Measurements from ENCODE around the gene PAGR1.
A peak's percentile ranks its signal among the peaks of the same experiment; 100 is the strongest.
"Not testable (repeated sequence)": the region's sequence is repeated elsewhere in the genome, so short reads cannot be mapped to it uniquely, and the experiment has no call there.

The PAGR1 gene

GRCh38 chr16:29815793-29816693 lies at the start of gene PAGR1:
Gene PAGR1, plus strand, starts transcription at chr16:29816152. Its CDS starts 374 bp downstream, at chr16:29816526.
- DNase-seq: peak; percentile 98

- no peak for DNase-seq
These were observed 49.4 kb upstream of the PAGR1 start for GRCh38 chr16:29766571-29766970.

DNA sequence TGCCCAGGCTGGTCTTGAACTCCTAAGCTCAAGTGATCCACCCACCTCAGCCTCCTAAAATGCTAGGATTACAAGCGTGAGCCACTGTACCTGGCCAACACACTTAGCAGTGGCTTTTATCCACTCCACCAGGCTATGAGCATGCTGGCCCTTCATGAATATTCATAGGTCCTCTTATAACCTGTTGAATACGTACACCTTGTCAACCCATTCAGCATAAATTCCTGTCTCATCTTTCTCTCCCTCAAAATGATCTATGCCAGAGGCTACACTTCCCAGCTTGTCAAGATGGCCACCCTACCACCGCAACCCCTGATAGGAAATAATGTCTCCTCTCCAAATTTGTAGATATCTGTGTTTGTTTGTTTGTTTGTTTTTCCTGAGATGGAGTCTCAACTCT lies 48.9 kb upstream of the PAGR1 start:
- DNase-seq: no peak

GRCh38 chr16:29769507-29769906 lies 46.4 kb upstream of the PAGR1 start:
- DNase-seq: no peak

DNA sequence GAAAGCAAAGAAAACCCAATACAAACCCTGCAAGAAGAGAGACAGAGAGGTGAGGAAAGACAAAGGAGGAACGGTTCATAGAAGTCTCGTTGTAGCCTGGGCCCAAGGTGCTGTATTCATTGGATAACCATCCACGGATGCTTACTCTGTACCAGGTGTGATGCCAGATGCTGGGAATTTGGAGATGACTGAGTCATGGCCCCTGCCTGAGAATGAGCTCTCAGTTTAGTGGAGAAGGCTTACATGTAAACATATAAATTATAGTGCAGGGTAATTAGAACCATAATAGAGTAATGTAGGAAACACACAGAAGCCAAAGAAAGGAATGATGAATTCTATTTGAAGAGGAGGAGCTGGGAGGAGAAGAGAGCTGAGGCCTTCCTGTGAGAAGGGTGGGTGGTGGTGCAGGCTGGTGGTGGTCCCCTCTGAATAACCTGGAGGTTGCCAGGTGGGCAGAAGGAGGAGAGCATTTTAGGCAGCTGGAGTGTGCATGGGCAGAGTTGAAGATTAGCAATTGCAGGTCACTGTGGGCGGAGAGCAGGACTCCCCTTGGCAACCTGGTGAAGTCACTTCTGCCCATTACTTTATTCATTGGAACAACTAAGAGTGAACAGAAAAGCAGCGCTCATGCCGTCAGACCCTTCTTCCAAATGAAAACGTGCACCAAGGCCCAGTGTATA lies 45.6 kb upstream of the PAGR1 start:
- DNase-seq: no peak

DNA sequence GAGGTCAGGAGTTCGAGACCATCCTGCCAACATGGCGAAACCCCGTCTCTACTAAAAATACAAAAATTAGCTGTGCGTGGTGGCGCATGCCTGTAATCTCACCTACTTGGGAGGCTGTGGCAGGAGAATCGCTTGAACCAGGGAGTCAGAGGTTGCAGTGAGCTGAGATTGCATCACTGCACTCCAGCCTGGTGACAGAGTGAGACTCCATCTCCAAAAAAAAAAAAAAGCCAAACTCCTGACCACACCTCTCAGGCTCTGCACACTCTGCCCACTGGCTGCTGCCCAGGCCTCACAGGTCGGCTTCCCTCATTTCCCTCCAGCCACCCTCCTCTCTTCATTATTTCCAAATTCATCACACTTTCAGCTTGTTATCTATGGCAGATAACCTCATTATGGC lies 43.6 kb upstream of the PAGR1 start:
- DNase-seq: not testable (repeated sequence)

- no peak for DNase-seq
These were observed 41.2 kb upstream of the PAGR1 start for GRCh38 chr16:29774730-29775129.

- DNase-seq: no peak
These were observed 40.1 kb upstream of the PAGR1 start for GRCh38 chr16:29775742-29776408.

DNA sequence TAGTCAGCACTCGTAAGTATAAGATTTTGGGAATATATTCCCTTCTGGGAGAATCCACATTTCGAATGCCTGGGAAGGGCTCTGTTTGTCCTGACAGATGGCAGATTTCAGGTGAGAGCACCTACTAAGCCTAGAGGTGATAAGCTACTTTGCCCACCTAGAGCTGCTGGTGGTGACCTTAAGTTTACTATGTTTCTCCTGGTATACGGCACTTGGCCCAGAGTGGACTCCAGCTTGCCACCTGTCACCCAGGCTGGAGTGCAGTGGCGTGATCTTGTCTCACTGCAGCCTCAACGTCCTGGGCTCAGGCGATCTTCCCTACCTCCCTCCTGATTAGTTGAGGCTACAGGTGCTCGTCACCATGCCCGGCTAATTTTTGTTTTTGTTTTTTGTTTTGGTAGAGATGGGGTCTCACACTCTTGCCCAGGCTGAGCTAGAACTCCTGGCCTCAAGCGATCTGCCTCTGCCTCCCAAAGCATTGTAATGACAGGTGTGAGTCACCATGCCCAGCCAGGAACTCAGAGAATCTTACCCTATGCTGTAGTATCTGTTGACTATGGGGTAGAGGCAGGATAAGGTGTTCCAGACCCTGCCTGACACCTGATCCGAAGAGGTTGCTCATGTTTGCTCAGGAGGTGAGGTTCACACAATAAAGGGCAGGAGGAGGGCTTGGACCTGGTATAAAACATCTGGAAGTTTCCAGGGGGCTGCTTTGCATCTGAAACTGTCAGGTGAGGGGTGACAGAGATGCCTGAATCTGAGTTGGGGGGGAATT lies 38.2 kb upstream of the PAGR1 start, which contains the start of gene ZG16:
Gene ZG16, plus strand, starts transcription at position 681 of the 775 bp plus-strand sequence. CDS start 1,011 bp downstream, outside the sequence.
- no peak for DNase-seq

- no peak for DNase-seq
These were observed 36.5 kb upstream of the PAGR1 start for GRCh38 chr16:29779474-29779873.

DNA sequence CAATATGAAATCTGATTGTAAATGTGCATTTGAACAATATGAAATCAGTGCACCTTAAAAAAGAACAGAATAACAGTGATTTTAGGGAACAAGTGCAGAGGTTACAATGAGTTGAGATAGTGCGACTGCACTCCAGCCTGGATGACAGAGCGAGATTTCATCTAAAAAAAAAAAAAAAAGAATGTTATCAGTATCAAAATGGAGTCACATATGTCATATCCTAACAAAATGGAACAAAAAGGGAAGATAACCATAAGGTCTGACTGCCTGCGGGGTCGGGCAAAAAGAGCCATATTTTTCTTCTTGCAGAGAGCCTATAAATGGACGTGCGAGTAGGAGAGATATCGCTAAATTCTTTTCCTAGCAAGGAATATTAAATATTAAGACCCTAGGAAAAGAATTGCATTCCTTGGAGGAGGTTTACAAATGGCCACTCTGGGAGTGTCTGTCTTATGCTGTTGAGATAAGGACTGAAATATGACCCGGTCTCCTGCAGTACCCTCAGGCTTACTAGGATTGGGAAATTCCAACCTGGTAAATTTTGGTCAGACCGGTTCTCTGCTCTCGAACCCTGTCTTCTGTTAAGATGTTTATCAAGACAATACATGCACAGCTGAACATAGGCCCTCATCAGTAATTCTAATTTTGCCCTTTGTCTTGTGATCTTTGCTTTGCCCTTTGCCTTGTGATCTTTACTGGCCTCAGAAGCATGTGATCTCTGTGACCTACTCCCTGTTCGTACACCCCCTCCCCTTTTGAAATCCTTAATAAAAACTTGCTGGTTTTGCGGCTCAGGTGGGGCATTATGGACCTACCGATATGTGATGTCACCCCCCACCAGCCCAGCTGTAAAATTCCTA lies 32.6 kb upstream of the PAGR1 start:
- not testable (repeated sequence) for DNase-seq

- no peak for DNase-seq
These were observed 31.8 kb upstream of the PAGR1 start for GRCh38 chr16:29784157-29784556.

DNA sequence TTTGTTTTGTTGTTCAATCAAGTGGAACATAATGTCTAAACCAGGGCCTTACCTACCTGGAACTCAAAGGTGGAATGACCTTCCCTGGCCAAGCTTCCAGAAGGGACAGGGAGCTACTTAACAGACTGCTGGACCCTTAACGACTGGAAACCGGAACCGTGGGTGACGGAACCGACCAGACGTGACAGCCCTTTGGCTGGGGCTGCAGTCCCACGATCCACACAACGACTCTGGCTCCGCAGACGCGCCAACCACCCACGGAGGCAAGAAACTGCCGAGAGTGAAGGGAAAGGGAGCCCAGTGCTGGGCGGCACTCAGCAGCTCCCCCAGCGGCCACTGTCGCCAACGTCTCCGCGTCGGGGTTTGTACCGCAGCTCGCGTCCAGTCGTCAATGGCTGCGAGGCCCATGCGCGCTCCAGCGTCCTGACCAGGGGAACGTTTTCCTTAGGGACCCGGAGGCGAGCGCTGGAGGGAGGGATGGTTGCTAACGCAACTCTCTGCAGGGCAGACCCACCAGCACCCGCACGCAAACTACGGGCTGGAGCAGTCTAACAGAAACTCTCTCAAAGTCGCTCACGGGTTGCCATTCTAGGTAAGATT lies 31.0 kb upstream of the PAGR1 start:
- DNase-seq: no peak

DNA sequence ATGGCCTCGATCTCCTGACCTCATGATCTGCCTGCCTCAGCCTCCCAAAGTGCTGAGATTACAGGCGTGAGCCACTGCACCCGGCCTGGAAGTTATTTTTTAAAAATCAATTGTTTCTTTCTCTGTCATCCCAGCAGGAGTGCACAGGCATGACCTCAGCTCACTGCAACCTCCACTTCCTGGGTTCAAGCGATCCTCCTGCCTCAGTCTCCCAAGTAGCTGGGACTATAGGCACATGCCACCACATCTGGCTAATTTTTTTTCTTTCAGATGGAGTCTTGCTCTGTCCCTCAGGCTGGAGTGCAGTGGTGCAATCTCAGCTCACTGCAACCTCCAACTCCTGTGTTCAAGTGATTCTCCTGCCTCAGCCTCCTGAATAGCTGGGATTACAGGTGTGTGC lies 28.8 kb upstream of the PAGR1 start:
- not testable (repeated sequence) for DNase-seq

GRCh38 chr16:29789775-29790182 lies 26.2 kb upstream of the PAGR1 start:
- no peak for DNase-seq

- DNase-seq: peak; percentile 98
These were observed 25.6 kb upstream of the PAGR1 start, which contains the start of gene KIF22 for GRCh38 chr16:29790183-29790948. Gene KIF22, plus strand, starts transcription at chr16:29790751. Its CDS starts 9 bp downstream, at chr16:29790760.

- no peak for DNase-seq
These were observed 24.8 kb upstream of the PAGR1 start for GRCh38 chr16:29790949-29791844.

- no peak for DNase-seq
These were observed 23.8 kb upstream of the PAGR1 start for GRCh38 chr16:29791845-29792807.

Data from NCI-H1105 (cell line).